Measurements from ENCODE around the gene TPST1.

The TPST1 gene

GRCh38 chr7:66296001-66296521 is 90.9 kb downstream of the TPST1 start:
- DNase-seq (ENCODE audit: low spot score) = no peak
- in situ Hi-C loops (cut with MboI; ENCODE audit: low sequenced_read_pairs, unreplicated experiment) = no loop called here
- no peak for TF ChIP-seq CTCF (IDR thresholded peaks at IDR 0.05; ENCODE audit: borderline replicate concordance, control extremely low read depth, extremely low read depth, insufficient read depth, missing control alignments)

GRCh38 chr7:66296557-66296956 is 91.4 kb downstream of the TPST1 start:
- in situ Hi-C loops (cut with MboI; ENCODE audit: low sequenced_read_pairs, unreplicated experiment) = no loop called here
- TF ChIP-seq CTCF (IDR thresholded peaks at IDR 0.05; ENCODE audit: borderline replicate concordance, control extremely low read depth, extremely low read depth, insufficient read depth, missing control alignments) = no peak
- DNase-seq (ENCODE audit: low spot score) = no peak

- TF ChIP-seq CTCF (IDR thresholded peaks at IDR 0.05; ENCODE audit: borderline replicate concordance, control extremely low read depth, extremely low read depth, insufficient read depth, missing control alignments) = no peak
- DNase-seq (ENCODE audit: low spot score) = no peak
- in situ Hi-C loops (cut with MboI; ENCODE audit: low sequenced_read_pairs, unreplicated experiment) = no loop called here
Measured at GRCh38 chr7:66297579-66297978, 92.4 kb downstream of the TPST1 start.

GRCh38 chr7:66301249-66301648 is 96.1 kb downstream of the TPST1 start:
- no peak for TF ChIP-seq CTCF (IDR thresholded peaks at IDR 0.05; ENCODE audit: borderline replicate concordance, control extremely low read depth, extremely low read depth, insufficient read depth, missing control alignments)
- DNase-seq (ENCODE audit: low spot score) = no peak
- in situ Hi-C loops (cut with MboI; ENCODE audit: low sequenced_read_pairs, unreplicated experiment) = no loop called here

- no peak for DNase-seq (ENCODE audit: low spot score)
- TF ChIP-seq CTCF (IDR thresholded peaks at IDR 0.05; ENCODE audit: borderline replicate concordance, control extremely low read depth, extremely low read depth, insufficient read depth, missing control alignments) = no peak
- in situ Hi-C loops (cut with MboI; ENCODE audit: low sequenced_read_pairs, unreplicated experiment) = no loop called here
Measured at GRCh38 chr7:66301737-66302136, 96.6 kb downstream of the TPST1 start.

GRCh38 chr7:66303454-66304155 is 98.5 kb downstream of the TPST1 start:
- TF ChIP-seq CTCF (IDR thresholded peaks at IDR 0.05; ENCODE audit: borderline replicate concordance, control extremely low read depth, extremely low read depth, insufficient read depth, missing control alignments) = no peak
- in situ Hi-C loops (cut with MboI; ENCODE audit: low sequenced_read_pairs, unreplicated experiment) = no loop called here
- no peak for DNase-seq (ENCODE audit: low spot score)

All from GM13976 (cell line).